HG02588 (cell line): ENCODE data around the gene PARP14.
"Not testable (repeated sequence)": the region's sequence is repeated elsewhere in the genome, so short reads cannot be mapped to it uniquely, and the experiment has no call there.

Source experiments
- ATAC-seq: cut with Tn5 transposase; IDR thresholded peaks from one replicate; pipeline ENCODE4 v1.9.1; 2021; ENCODE audit warnings: mild to moderate bottlenecking, moderate library complexity; ENCODE audit not compliant: unreplicated experiment

PARP14 gene

GRCh38 chr3:122676759-122677158 is 3.9 kb upstream of the PARP14 start:
- no peak for ATAC-seq

- no peak for ATAC-seq
Observed at GRCh38 chr3:122677216-122677615, 3.4 kb upstream of the PARP14 start.

GRCh38 chr3:122678506-122678905 is 2.1 kb upstream of the PARP14 start:
- ATAC-seq = no peak

- peak; percentile 31 for ATAC-seq
Observed at GRCh38 chr3:122679085-122679881, 1.4 kb upstream of the PARP14 start.

- ATAC-seq = no peak
Observed at GRCh38 chr3:122679882-122680474, 661 bp upstream of the PARP14 start.

GRCh38 chr3:122681284-122681973 is 790 bp downstream of the PARP14 start:
- no peak for ATAC-seq

GRCh38 chr3:122681974-122682409 is 1.4 kb downstream of the PARP14 start:
- ATAC-seq = no peak

- ATAC-seq = not testable (repeated sequence)
Observed at GRCh38 chr3:122682778-122683411, 2.3 kb downstream of the PARP14 start.

- no peak for ATAC-seq
Observed at GRCh38 chr3:122687298-122687697, 6.7 kb downstream of the PARP14 start.

- no peak for ATAC-seq
Observed at GRCh38 chr3:122688996-122689395, 8.4 kb downstream of the PARP14 start.

- no peak for ATAC-seq
Observed at GRCh38 chr3:122689587-122689986, 8.9 kb downstream of the PARP14 start.

GRCh38 chr3:122690096-122690495 is 9.5 kb downstream of the PARP14 start:
- no peak for ATAC-seq

GRCh38 chr3:122691195-122691594 is 10.6 kb downstream of the PARP14 start:
- ATAC-seq = peak; percentile 75

GRCh38 chr3:122692674-122693073 is 12.0 kb downstream of the PARP14 start:
- no peak for ATAC-seq

- peak; percentile 41 for ATAC-seq
Observed at GRCh38 chr3:122694966-122695365, 14.3 kb downstream of the PARP14 start.

- ATAC-seq = no peak
Observed at GRCh38 chr3:122695927-122696561, 15.4 kb downstream of the PARP14 start.

GRCh38 chr3:122697952-122698620 is 17.4 kb downstream of the PARP14 start:
- peak; percentile 81 for ATAC-seq

GRCh38 chr3:122700193-122700592 is 19.6 kb downstream of the PARP14 start:
- no peak for ATAC-seq

- ATAC-seq = no peak
Observed at GRCh38 chr3:122705379-122705778, 24.7 kb downstream of the PARP14 start.

GRCh38 chr3:122710616-122711251 is 30.1 kb downstream of the PARP14 start:
- ATAC-seq = not testable (repeated sequence)
